Measurements from ENCODE around the gene SLC6A20. TPM values are rescaled to one million over a fixed set of nuclear protein-coding genes. Genes with fewer than 3 reads are reported as not detected.
A peak's percentile ranks its signal among the peaks of the same experiment; 100 is the strongest.

The SLC6A20 gene
- total RNA-seq, 1 experiment from 2014 or later, result 0.89 TPM

DNA sequence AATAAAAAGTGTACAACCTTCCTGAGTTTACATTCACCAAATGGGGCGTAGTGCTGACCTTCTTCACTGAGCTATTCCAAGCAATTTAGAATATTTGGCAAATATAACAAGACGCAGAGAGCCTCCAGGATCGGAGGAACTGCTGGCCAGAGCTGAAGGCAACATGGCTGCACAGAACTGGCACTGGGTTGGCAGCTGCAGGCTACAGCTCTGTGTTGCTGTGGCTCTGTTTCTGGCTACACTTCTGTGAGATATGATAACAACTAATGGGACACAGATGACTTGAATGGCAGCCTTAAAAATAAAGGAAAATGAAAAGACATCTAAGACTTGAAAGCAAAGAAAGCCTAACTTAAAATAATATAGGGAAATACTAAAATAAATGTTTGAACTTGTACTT, 10.8 kb upstream of the SLC6A20 start:
- Histone ChIP-seq H3K79me2 (ENCODE audit: insufficient read depth, low read length) (no peaks in the 10 kb centered on the region), H3K27me3 (ENCODE audit: insufficient read depth, low read length) (no peaks in the 10 kb centered on the region), H3K9me2 (ENCODE audit: insufficient read depth) (no peaks in the 10 kb centered on the region), H3K4me1 (ENCODE audit: control insufficient read depth in 1 of 2, insufficient read depth in 2 of 2, low read length in 2 of 2) (peaks cover 8% of the 10 kb centered on the region in 2 experiments), H3K9me3 (ENCODE audit: control insufficient read depth in 1 of 2, insufficient read depth in 1 of 2, low read depth in 1 of 2, low read length in 2 of 2) (no peaks in the 10 kb centered on the region), H3K9ac (ENCODE audit: low read length) (no peak overlapping the region), H4K20me1 (ENCODE audit: insufficient read depth) (no peaks in the 10 kb centered on the region), H3K27ac (ENCODE audit: low read depth, low read length) (no peak overlapping the region), H3K36me3 (ENCODE audit: control insufficient read depth in 1 of 2, insufficient read depth in 2 of 2, low read length in 2 of 2) (no peaks in the 10 kb centered on the region), H3K4me3 (replicated peaks in 1 of 2; ENCODE audit: low read depth in 1 of 2, low read length in 2 of 2) (no peak overlapping the region), H3K4me2 (ENCODE audit: low read length) (no peak overlapping the region), H2AFZ (ENCODE audit: low read depth, low read length, poor library complexity, severe bottlenecking) (no peak overlapping the region)
- ATAC-seq (no peak), DNase-seq (ENCODE audit: low read depth, low spot score) (no peak)
- POLR2A ChIA-PET, result no interaction called here
- TF ChIP-seq SRF (IDR thresholded peaks at IDR 0.05; ENCODE audit: low read depth), result no peak
- TF ChIP-seq SP1 (IDR thresholded peaks at IDR 0.05; ENCODE audit: low read depth), result no peak
- intact Hi-C loops (cut with micrococcal nuclease), result no loop called here
- no TSS peak for BruUV-seq (replicated peaks)
- RAD21 ChIA-PET (ENCODE audit: low non-redundant PET in 1 of 2, low total read pairs in 2 of 2, uncharacterized antibody in 2 of 2, unreplicated experiment in 2 of 2), result no interaction called here
- CTCF ChIA-PET, result no interaction called here

DNA sequence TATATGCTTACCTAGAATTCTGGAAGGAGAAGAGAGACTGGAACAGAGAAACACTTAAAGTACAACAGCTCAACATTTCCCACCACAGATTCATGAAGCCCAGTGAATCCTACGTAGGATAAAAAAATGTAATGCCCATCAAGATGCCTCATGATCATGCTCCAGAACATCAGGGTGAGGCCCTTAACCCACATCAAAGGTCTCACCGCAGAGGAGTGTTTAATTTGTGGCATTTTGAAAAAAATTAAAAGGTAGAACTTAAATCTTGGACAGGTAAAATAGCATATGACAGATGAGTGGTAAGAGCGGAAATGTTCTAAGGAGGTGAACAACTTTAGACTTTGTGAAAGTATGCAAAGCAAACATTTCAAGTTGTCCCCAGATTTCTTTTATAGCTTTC, 9.7 kb upstream of the SLC6A20 start:
- no peak overlapping the region; the same call in 1 of the 2 replicates for H3K27ac ChIP-seq (ENCODE audit: low read depth, low read length)
- H3K36me3 ChIP-seq (ENCODE audit: control insufficient read depth in 1 of 2, insufficient read depth in 2 of 2, low read length in 2 of 2), result no peaks in the 10 kb centered on the region
- no peaks in the 10 kb centered on the region for H4K20me1 ChIP-seq (ENCODE audit: insufficient read depth)
- ATAC-seq (peak; percentile 67), DNase-seq (ENCODE audit: low read depth, low spot score) (no peak)
- POLR2A ChIA-PET, result no interaction called here
- no peaks in the 10 kb centered on the region for H3K79me2 ChIP-seq (ENCODE audit: insufficient read depth, low read length)
- H3K9ac ChIP-seq (ENCODE audit: low read length), result no peak overlapping the region
- intact Hi-C loops (cut with micrococcal nuclease), result no loop called here
- H2AFZ ChIP-seq (ENCODE audit: low read depth, low read length, poor library complexity, severe bottlenecking), result no peak overlapping the region
- peak overlapping the region; percentile 26; the same call in 1 of the 2 replicates for H3K4me2 ChIP-seq (ENCODE audit: low read length)
- TF ChIP-seq ZFX (IDR thresholded peaks at IDR 0.05), result no peak
- TF ChIP-seq SP1 (IDR thresholded peaks at IDR 0.05; ENCODE audit: low read depth), result peak; percentile 23; the same call in 1 of the 2 replicates
- RAD21 ChIA-PET (ENCODE audit: low non-redundant PET in 1 of 2, low total read pairs in 2 of 2, uncharacterized antibody in 2 of 2, unreplicated experiment in 2 of 2), result no interaction called here
- no peaks in the 10 kb centered on the region for H3K9me2 ChIP-seq (ENCODE audit: insufficient read depth)
- H3K4me3 ChIP-seq (replicated peaks in 1 of 2; ENCODE audit: low read depth in 1 of 2, low read length in 2 of 2), result no peak overlapping the region
- H3K4me1 ChIP-seq (ENCODE audit: control insufficient read depth in 1 of 2, insufficient read depth in 2 of 2, low read length in 2 of 2), result peaks cover 8% of the 10 kb centered on the region in 2 experiments
- CTCF ChIA-PET, result no interaction called here
- H3K27me3 ChIP-seq (ENCODE audit: insufficient read depth, low read length), result no peaks in the 10 kb centered on the region
- no peaks in the 10 kb centered on the region for H3K9me3 ChIP-seq (ENCODE audit: control insufficient read depth in 1 of 2, insufficient read depth in 1 of 2, low read depth in 1 of 2, low read length in 2 of 2)
- BruUV-seq (replicated peaks), result no TSS peak
